OCI-LY1 (cell line): Measurements from ENCODE around the gene SUGCT.

Source experiments
- H2AFZ ChIP-seq: fragments of 200-600 bp; sonication (generic), shearing (Covaris generic); 2 replicates; pipeline ENCODE4 v1.6.0; 2014; ENCODE audit warnings: antibody characterized with exemption, mild to moderate bottlenecking, low read length
- H3F3A ChIP-seq: fragments of 200-600 bp; sonication (generic), shearing (Covaris generic); 2 replicates; pipeline ENCODE4 v1.6.0; 2014; ENCODE audit warnings: mild to moderate bottlenecking, antibody characterized with exemption, low read length, moderate library complexity; ENCODE audit not compliant: insufficient read depth
- H3K27ac ChIP-seq: fragments of 200-600 bp; sonication (generic); 2 replicates; pipeline ENCODE4 v1.5.1; 2014; ENCODE audit warnings: low read length, mixed run types, mild to moderate bottlenecking, low read depth; ENCODE audit not compliant: poor library complexity, severe bottlenecking
- H3K27me3 ChIP-seq: fragments of 200-600 bp; sonication (generic); 2 replicates; pipeline ENCODE4 v1.6.0; 2014; ENCODE audit warnings: antibody characterized with exemption, mild to moderate bottlenecking, low read length, moderate library complexity; ENCODE audit not compliant: insufficient read depth
- H3K36me3 ChIP-seq: fragments of 200-600 bp; sonication (generic); 2 replicates; pipeline ENCODE4 v1.6.1; 2014; ENCODE audit warnings: mild to moderate bottlenecking, antibody characterized with exemption, low read length, moderate library complexity, mixed read lengths; ENCODE audit not compliant: insufficient read depth
- H3K4me1 ChIP-seq: fragments of 200-600 bp; sonication (generic); 2 replicates; pipeline ENCODE4 v1.5.1; 2014; ENCODE audit warnings: mild to moderate bottlenecking, low read length, moderate library complexity; ENCODE audit not compliant: insufficient read depth, severe bottlenecking
- H3K4me2 ChIP-seq: fragments of 200-600 bp; sonication (generic), shearing (Covaris generic); 2 replicates; pipeline ENCODE4 v1.6.1; 2014; ENCODE audit warnings: low read length
- H3K4me3 ChIP-seq: fragments of 200-600 bp; sonication (generic); 2 replicates; pipeline ENCODE4 v1.5.1; 2014; ENCODE audit warnings: low read length, low read depth, mild to moderate bottlenecking, mixed read lengths; ENCODE audit not compliant: poor library complexity, severe bottlenecking
- H3K79me2 ChIP-seq: fragments of 200-600 bp; shearing (Covaris generic); 2 replicates; pipeline ENCODE4 v1.6.1; 2016; ENCODE audit warnings: mixed run types, low read length, mixed read lengths; ENCODE audit not compliant: insufficient read depth
- H3K9ac ChIP-seq: fragments of 200-600 bp; sonication (generic), shearing (Covaris generic); 2 replicates; pipeline ENCODE4 v1.6.1; 2014; ENCODE audit warnings: mild to moderate bottlenecking, low read length, mixed read lengths
- H3K9me2 ChIP-seq: fragments of 200-600 bp; sonication (generic), shearing (Covaris generic); 2 replicates; pipeline ENCODE4 v1.6.1; 2014; ENCODE audit warnings: low read depth, mild to moderate bottlenecking, low read length, mixed read lengths
- H3K9me3 ChIP-seq: fragments of 200-600 bp; shearing (Covaris generic); 2 replicates; pipeline ENCODE4 v1.6.1; 2014; ENCODE audit warnings: low read length, mixed read lengths
- H4K20me1 ChIP-seq: fragments of 200-600 bp; sonication (generic), shearing (Covaris generic); 2 replicates; pipeline ENCODE4 v1.6.0; 2016; ENCODE audit warnings: mild to moderate bottlenecking, low read length; ENCODE audit not compliant: insufficient read depth
- EZH2 ChIP-seq: fragments of 200-600 bp; sonication (generic), shearing (Covaris generic); IDR thresholded peaks from 2 replicates; pipeline ENCODE4 v1.8.0; 2017; ENCODE audit warnings: borderline replicate concordance, mixed run types, mild to moderate bottlenecking, antibody characterized with exemption, low read length, moderate library complexity, mixed read lengths
- TF ChIP-seq, protein P1 (sequence below): fragments of 200-600 bp; sonication (generic), shearing (Covaris generic); IDR thresholded peaks from 2 replicates; pipeline ENCODE4 v1.5.1; 2017; ENCODE audit warnings: mild to moderate bottlenecking, antibody characterized with exemption, low read length, moderate library complexity, mixed read lengths

Gene SUGCT

DNA sequence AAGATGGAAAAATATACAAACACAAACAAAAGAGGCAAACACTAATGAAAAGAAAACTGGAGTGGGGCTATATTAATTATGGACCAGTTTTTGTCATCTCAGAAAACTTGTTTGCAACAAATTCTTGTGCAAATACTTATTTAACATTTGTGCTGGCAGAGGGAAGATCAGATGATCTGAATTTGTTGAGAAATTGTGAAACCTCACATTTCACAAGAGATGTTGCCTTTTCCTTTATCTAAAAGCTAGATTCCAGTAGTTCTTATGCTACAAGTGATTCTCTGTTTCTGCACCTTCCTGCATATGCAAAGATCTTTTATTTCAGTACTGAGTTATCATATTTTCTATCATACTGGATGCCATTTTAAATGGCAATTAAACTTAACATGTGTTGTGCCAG lies 320.7 kb downstream of the SUGCT start:
- no peaks in the 10 kb centered on the region for H3K36me3 ChIP-seq
- H3K4me1 ChIP-seq = no peaks in the 10 kb centered on the region
- no peaks in the 10 kb centered on the region for H3K9me3 ChIP-seq
- H3K9ac ChIP-seq = no peak overlapping the region
- H3K4me2 ChIP-seq = no peak overlapping the region
- no peaks in the 10 kb centered on the region for H3F3A ChIP-seq
- H3K79me2 ChIP-seq = no peaks in the 10 kb centered on the region
- no peaks in the 10 kb centered on the region for H4K20me1 ChIP-seq
- no peak for TF ChIP-seq EZH2
- TF ChIP-seq, protein P1, sequence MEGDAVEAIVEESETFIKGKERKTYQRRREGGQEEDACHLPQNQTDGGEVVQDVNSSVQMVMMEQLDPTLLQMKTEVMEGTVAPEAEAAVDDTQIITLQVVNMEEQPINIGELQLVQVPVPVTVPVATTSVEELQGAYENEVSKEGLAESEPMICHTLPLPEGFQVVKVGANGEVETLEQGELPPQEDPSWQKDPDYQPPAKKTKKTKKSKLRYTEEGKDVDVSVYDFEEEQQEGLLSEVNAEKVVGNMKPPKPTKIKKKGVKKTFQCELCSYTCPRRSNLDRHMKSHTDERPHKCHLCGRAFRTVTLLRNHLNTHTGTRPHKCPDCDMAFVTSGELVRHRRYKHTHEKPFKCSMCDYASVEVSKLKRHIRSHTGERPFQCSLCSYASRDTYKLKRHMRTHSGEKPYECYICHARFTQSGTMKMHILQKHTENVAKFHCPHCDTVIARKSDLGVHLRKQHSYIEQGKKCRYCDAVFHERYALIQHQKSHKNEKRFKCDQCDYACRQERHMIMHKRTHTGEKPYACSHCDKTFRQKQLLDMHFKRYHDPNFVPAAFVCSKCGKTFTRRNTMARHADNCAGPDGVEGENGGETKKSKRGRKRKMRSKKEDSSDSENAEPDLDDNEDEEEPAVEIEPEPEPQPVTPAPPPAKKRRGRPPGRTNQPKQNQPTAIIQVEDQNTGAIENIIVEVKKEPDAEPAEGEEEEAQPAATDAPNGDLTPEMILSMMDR = no peak
- H2AFZ ChIP-seq = no peak overlapping the region
- no peaks in the 10 kb centered on the region for H3K27me3 ChIP-seq
- no peak overlapping the region for H3K4me3 ChIP-seq
- no peak overlapping the region for H3K27ac ChIP-seq
- no peaks in the 10 kb centered on the region for H3K9me2 ChIP-seq

DNA sequence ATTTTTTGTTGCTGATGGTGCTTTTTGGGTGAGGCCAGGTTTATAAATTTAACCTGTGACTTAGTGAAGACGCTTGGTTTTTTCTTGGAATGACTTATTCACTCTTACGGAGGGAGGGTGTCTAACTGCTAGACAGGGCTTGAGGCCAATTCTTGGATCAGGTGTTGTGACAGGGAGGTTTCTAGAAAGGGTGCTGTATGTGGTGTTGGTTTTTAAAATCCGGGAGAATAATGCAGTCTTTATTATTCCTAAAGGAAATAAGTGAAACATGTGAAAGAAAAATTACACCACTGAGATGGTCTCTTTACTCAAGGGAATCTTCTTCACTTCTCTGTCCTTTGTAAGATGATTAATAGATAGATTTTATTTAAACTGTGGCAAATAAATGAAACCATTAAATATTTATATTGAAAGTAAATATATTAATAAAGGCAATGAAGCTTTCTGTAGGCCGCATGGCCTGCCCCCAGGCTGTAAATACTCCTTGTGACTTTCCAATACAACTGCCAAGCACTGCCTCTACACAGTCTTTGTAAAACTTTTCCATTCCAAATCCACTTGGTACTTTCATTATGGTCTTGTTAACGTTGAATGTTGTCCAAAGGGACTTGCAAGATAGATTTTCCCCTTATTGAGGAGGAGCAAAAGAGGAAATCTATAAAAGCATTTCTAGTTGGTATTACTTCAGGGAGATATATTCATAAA lies 323.1 kb downstream of the SUGCT start:
- Histone ChIP-seq H3K36me3 (no peaks in the 10 kb centered on the region), H3K4me3 (no peak overlapping the region), H3F3A (no peaks in the 10 kb centered on the region), H2AFZ (no peak overlapping the region), H3K9me3 (no peaks in the 10 kb centered on the region), H3K9ac (no peak overlapping the region), H3K4me2 (no peak overlapping the region), H3K9me2 (no peaks in the 10 kb centered on the region), H4K20me1 (no peaks in the 10 kb centered on the region), H3K4me1 (no peaks in the 10 kb centered on the region), H3K79me2 (no peaks in the 10 kb centered on the region), H3K27ac (no peak overlapping the region), H3K27me3 (no peaks in the 10 kb centered on the region)
- TF ChIP-seq, protein P1 = no peak
- TF ChIP-seq EZH2 = no peak

DNA sequence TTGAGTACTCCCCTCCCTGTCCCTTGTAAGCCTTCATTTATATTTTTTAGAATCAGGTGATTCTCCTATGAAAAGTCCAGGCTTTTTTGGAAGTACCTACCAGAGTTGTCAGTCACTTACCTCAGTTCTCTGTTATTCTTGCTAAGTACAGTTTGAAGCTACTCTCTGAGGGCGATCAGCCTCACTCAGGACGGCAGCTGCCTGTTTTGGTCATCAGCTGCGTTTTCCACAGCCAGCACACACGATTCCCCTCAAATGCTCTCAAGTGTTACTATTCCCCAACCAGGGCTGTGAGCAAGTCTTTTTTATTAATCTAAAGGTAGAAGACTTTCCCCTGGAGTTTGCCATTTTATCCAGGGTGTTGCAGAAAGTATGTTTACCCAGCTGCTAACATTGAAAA lies 328.6 kb downstream of the SUGCT start:
- Histone ChIP-seq H3K4me3 (no peak overlapping the region), H3K27ac (no peak overlapping the region), H2AFZ (no peak overlapping the region), H3K36me3 (no peaks in the 10 kb centered on the region), H4K20me1 (no peaks in the 10 kb centered on the region), H3K4me1 (no peaks in the 10 kb centered on the region), H3K79me2 (no peaks in the 10 kb centered on the region), H3K9ac (no peak overlapping the region), H3K9me2 (no peaks in the 10 kb centered on the region), H3K4me2 (no peak overlapping the region), H3K9me3 (no peaks in the 10 kb centered on the region), H3K27me3 (no peaks in the 10 kb centered on the region), H3F3A (no peaks in the 10 kb centered on the region)
- TF ChIP-seq, protein P1 = no peak
- no peak for TF ChIP-seq EZH2
